GM13976 (cell line): ENCODE measurements around the gene RALB.

Experiments used
- DNase-seq: peaks from one replicate; pipeline ENCODE4 v3.0.0; 2012; ENCODE audit warnings: low spot score
- CTCF ChIP-seq: IDR thresholded peaks from 2 replicates; pipeline ENCODE4 v1.5.1; 2012; ENCODE audit warnings: borderline replicate concordance, mild to moderate bottlenecking; ENCODE audit not compliant: insufficient read depth; ENCODE audit errors: extremely low read depth, missing control alignments, control extremely low read depth
- in situ Hi-C: fragments of 300-500 bp; cut with MboI; formaldehyde crosslinking; loops from one replicate; pipeline ENCODE4 v1.12.0; 2022; ENCODE audit warnings: low sequenced_read_pairs, mixed read lengths, inconsistent platforms; ENCODE audit not compliant: unreplicated experiment

The RALB gene

GRCh38 chr2:120252225-120253020 lies at the start of gene RALB:
Gene RALB (plus strand): TSS chr2:120252852. CDS start chr2:120278665, 25,813 bp downstream.
- peak; percentile 99 for DNase-seq
- TF ChIP-seq CTCF, result no peak
- in situ Hi-C loops, result no loop called here

- no peak for DNase-seq
- in situ Hi-C loops, result no loop called here
- TF ChIP-seq CTCF, result no peak
These were observed 49.2 kb upstream of the RALB start for GRCh38 chr2:120203251-120204021.

GRCh38 chr2:120204022-120204405 lies 48.6 kb upstream of the RALB start:
- DNase-seq, result no peak
- in situ Hi-C loops, result no loop called here
- TF ChIP-seq CTCF, result peak; percentile 7

GRCh38 chr2:120204417-120204816 lies 48.2 kb upstream of the RALB start:
- no peak for TF ChIP-seq CTCF
- in situ Hi-C loops, result no loop called here
- no peak for DNase-seq

- in situ Hi-C loops, result no loop called here
- no peak for TF ChIP-seq CTCF
These were observed 47.5 kb upstream of the RALB start for GRCh38 chr2:120204945-120205670.

GRCh38 chr2:120206022-120206581 lies 46.5 kb upstream of the RALB start:
- in situ Hi-C loops, result no loop called here
- DNase-seq, result peak; percentile 72
- peak; percentile 69 for TF ChIP-seq CTCF

More at GRCh38 chr2:120204945-120205670, 47.5 kb upstream of the RALB start:
- DNase-seq, result no peak
